Endothelial cell of umbilical vein (primary cell): ENCODE results near the gene ZNF827.

ENCODE experiments used
- CTCF ChIP-seq, 2 donors: IDR thresholded peaks; 1 replicate in 1 of 2; 2 replicates in 1 of 2; pipeline ENCODE4 v1.5.1; 2011; ENCODE audit warnings: low read length in 2 of 2, mild to moderate bottlenecking in 2 of 2, moderate library complexity in 2 of 2, control low read depth in 1 of 2, inconsistent platforms in 1 of 2, low read depth in 1 of 2; ENCODE audit not compliant: insufficient read depth in 1 of 2; ENCODE audit errors: extremely low read depth in 1 of 2
- EZH2 ChIP-seq: IDR thresholded peaks from 2 replicates; pipeline ENCODE4 v1.6.1; 2012; ENCODE audit warnings: borderline replicate concordance, low read depth, mild to moderate bottlenecking, moderate library complexity, low read length, inconsistent platforms; ENCODE audit not compliant: severe bottlenecking
- FOS ChIP-seq: IDR thresholded peaks from 2 replicates; pipeline ENCODE4 v1.6.1; 2011; ENCODE audit warnings: mild to moderate bottlenecking, low read length, moderate library complexity, borderline replicate concordance; ENCODE audit not compliant: insufficient read depth
- JUN ChIP-seq: IDR thresholded peaks from 2 replicates; pipeline ENCODE4 v1.6.1; 2011; ENCODE audit warnings: borderline replicate concordance, low read depth; ENCODE audit not compliant: insufficient read length, insufficient read depth
- MAX ChIP-seq: IDR thresholded peaks from 2 replicates; pipeline ENCODE4 v1.6.1; 2011; ENCODE audit not compliant: insufficient read depth, insufficient read length
- POLR2A ChIP-seq: IDR thresholded peaks from 2 replicates; pipeline ENCODE4 v1.6.1; 2012; ENCODE audit warnings: low read depth, mild to moderate bottlenecking, control low read depth, low read length
- POLR2AphosphoS5 ChIP-seq: IDR thresholded peaks from 2 replicates; pipeline ENCODE4 v1.6.1; 2012; ENCODE audit warnings: low read depth, mild to moderate bottlenecking, control low read depth, low read length, moderate library complexity; ENCODE audit not compliant: insufficient read depth

- TF ChIP-seq CTCF (IDR thresholded peaks at IDR 0.05; ENCODE audit: extremely low read depth in 1 of 2, insufficient read depth in 1 of 2, low read depth in 1 of 2, low read length in 2 of 2) = no peak
- TF ChIP-seq EZH2 = no peak
- TF ChIP-seq POLR2AphosphoS5 = no peak
- no peak for TF ChIP-seq FOS
- no peak for TF ChIP-seq JUN
- no peak for TF ChIP-seq MAX
- no peak for TF ChIP-seq POLR2A
These were observed 114.2 kb downstream of the ZNF827 start for GRCh38 chr4:145824463-145824862.
